ENCODE results near the gene FAM120B.

FAM120B gene

DNA sequence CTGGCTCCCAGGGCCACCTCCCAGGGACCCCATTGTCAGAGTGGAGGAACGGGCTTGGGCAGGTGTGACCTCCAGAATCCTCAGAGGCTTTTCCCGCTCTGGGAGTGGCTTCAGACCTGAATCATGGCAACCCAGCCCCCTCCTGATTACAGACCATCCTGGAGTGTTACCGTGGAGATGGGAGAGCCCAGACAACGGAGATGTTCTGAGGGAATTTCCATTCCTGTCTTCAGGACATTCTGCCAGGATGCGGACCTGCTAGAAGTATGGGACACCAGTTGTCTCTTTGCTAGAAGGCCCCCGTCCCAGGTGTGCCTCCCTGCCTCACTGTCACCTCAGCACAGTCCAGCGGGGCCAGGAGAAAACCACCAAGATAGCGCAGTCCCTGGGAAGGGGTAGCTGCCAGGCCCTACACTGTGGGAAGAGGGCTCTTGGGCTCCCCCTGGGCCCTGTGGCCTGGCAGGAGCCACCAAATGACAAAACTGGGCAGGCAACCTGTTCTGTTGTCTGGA lies 136.6 kb downstream of the FAM120B start:
- no peak for DNase-seq (ENCODE audit: low read depth in 3 of 3)

DNA sequence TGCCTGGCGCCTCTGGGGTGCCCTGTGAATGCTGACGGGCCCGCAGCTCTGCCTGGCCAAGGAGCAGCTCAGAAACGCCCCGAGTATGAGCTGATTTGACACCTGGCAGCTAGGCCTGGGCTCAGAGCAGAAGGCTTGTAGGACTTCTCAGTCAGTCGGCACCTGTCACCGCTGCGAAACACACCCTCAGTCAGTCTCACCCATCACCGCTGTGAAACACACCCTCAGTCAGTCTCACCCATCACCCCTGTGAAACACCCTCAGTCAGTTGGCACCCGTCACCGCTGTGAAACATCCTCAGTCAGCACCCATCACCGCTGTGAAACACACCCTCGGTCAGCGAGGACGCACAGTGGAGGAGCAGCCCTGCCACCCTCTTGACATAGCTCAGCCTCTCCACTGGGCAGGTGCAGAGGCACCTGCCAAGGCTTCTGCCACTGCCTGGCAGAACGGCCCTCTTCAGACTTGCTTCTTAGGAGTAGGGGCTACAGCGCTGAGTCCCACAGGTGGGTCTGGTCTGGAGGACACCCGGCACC lies 137.6 kb downstream of the FAM120B start:
- no peak for DNase-seq (ENCODE audit: low read depth in 3 of 3)

DNA sequence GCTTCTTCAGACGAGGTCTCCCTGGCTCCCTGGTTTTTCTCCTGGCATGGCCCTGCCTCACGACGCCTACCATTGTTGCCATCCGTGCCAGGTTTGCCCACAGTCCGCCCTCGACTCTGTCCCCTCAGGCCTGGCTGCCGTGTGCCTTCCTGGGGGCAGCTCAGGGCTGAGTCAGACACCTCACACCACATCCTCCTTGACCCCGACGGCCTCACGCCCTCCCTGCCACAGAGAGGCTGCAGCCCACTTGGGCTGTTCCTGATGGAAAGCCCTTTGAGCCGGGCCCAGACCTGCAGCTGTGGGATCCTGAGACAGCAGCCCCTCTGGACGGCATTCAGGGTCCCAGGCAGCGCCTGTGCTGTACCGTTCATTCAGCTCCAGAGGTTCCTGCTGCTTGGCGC lies 138.3 kb downstream of the FAM120B start:
- DNase-seq (ENCODE audit: low read depth in 3 of 3): no peak

DNA sequence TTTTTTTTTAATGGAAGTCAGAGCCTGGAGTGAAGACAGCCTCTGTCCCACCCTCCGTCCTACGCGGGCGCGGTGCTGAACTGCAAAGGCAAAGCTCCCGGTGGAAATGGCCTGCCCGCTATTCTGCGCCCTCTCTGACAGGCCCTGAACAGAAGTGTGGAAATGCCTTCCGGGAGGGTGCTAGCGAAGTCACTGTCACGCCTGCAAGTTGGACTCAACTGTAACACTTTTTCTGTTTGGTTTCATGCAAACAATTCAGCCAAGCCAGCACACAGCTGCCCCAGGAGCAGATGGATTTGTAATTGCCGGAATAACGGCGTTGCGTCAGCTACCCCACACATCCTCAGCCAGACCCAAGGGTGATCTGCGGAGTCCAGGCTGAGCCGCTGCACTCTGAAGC lies 138.9 kb downstream of the FAM120B start:
- no peak for DNase-seq (ENCODE audit: low read depth in 3 of 3)

DNA sequence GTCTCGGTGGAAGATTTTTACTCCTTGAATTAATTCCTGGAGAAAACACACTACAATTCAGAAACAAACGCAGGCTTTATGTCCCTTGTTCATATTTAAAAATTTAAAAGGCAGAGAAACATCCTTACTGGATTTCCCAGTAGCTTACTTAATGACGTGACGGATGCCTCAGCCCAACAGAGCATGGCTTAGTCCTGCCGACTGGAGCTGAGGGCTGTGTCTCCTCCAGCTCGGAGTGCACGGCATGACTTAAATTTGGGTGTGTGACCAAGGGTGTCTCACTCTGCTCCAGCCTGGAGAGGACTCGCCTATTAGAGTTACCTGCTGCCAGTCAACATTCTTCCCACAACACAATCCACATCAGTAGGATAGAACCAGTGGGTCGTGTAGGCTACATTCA lies 139.4 kb downstream of the FAM120B start:
- no peak for DNase-seq (ENCODE audit: low read depth in 3 of 3)

DNA sequence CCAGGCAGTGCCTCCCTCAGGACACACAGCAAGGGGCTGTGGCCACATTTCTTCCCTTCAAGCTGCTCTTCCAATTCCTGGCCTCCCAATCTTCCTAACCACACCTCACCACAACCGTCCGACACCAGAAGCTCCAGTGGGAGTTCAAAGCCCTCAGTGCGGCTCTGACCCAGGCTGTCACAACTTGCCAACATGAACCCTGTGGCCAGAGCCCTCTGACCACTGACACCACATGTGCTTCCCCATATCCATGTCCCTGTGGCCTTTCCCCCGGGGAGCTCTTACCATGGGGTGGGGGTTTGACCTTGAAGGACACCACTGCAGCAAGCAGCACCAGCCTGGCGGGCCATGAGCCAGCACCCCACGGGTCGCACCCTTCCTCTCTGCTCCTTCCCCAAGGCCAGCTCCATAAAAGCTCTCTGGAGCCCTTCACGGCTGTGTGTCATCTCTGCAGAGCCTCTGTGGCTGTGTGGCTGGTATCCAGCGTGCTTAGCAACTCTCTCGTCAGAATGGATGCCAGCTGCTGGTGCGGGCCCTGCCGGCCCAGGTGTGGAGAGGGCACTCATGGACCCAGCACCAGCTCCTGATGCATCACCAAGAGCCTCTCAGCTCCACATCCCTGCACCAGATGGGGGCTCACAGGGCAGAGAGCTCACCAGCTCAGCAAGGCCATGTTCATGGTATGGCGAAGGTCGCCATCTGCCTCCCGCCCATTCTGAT lies 140.4 kb downstream of the FAM120B start:
- DNase-seq (ENCODE audit: low read depth in 3 of 3): no peak

DNA sequence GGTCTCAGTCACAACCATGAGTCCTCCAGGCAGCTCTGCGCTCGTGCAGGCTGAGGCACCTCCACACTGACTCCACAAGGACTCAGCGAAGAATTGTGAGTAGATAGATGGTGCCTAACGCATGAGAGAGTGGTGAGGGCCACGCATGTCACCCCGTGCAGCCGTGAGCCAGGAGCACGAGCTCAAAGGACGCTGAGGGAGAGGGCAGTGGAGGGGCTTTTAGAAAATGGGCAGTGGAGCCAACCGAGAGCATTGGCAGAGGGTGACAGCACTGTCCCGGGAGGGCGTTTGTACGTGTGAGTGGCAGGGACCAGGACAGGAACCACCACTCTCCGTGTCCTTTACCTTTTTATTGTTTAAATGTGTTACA lies 141.0 kb downstream of the FAM120B start:
- DNase-seq (ENCODE audit: low read depth in 3 of 3): no peak

DNA sequence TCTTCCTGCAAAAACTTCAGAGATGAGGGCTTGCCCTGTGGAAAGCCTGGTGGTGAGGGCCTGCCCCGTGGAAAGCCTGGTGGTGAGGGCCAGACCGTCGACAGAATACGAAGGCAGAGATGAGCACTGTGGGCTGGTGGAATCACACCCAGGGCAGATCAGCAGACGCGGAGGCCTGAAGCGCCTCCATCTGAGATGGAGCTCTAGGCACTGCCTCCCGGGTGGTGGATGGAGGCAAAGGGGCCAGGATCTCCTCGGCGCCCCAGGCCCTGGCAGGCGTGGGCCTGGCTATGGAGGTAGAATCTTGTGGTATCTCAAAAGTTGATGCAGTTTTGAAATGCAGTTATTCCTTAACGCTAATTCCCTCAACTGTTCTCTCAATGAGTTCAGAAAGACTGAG lies 141.8 kb downstream of the FAM120B start:
- no peak for DNase-seq (ENCODE audit: low read depth in 3 of 3)

DNA sequence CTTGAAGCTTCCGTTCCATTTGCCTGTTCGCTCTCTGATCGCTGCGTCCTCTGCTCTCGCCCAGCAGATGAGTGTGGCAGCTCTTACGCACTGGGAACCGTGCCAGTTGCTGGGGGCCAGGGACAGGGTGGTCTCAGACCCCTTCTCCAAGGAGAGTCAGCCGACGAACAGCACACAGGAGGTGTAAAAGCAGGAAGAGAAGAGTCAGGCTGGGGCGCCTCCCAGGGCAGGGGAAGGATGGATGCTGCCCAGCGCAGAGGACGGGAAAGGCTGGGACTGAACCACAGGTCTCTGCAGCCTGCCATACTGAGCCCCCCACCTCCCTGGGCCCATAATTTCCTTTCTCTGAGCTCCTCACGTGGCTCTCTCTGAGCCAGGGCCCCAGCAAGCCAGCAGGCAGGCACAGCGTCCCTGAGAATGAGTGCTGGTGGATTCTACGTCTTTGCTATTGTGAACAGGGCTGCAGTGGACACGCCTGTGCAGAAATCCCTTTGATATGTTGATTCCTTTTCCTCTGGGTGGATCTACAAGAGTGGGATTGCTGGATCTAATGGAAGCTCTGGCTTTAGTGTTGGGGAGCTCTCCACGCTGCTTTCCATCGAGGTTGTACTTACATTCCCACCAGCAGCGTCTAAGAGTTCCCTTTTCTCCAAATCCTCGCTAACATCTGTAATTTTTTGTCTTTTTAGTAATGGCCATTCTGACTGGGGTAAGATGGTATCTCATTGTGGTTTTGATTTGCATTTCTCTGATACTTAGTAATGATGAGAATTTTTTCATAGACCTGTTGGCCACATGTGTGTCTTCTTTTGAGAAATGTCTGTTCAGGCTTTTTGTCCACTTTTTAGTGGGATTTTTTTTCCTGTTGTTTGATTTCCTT lies 142.4 kb downstream of the FAM120B start:
- no peak for DNase-seq (ENCODE audit: low read depth in 3 of 3)

DNA sequence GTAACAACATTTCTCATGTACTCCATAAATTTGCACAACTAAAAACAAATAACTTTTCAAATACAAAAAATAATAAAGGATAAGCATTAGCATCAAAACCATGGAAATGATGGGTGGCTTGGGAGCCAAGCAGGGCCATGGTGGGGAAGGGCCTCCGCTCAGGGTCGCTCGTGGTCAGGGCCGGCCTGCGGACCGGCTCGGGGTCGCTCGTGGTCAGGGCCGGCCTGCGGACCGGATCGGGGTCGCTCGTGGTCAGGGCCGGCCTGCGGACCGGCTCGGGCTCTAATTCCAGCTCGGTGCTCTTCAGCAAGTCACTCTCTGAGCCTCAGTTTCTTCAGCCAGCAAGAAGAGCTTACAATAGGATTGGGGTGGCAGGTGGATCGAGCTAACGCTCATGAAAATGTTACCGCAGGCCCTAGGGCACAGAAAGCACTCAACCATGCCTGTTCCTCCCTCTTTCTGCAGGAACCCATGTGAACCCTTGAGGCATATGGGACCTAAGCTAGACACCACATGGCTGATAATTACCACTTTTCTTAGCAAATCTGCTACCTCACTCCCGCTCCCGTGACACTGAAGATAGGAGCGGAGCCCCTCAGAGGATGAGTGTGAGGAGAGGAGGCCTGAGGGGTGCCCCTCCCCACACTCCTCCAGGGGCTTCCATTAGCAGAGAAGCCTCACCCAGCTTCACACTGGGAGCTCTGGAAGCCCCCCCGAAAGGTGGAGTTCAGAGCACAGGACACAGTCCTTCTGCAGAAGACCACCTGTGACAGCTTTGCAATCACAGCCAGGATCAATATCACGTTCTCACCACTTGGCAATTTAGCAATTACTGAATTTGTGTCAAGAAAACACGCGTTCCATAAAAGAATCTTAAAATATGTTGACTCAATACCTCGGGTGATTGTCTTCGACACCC lies 143.5 kb downstream of the FAM120B start:
- no peak for DNase-seq (ENCODE audit: low read depth in 3 of 3)

DNA sequence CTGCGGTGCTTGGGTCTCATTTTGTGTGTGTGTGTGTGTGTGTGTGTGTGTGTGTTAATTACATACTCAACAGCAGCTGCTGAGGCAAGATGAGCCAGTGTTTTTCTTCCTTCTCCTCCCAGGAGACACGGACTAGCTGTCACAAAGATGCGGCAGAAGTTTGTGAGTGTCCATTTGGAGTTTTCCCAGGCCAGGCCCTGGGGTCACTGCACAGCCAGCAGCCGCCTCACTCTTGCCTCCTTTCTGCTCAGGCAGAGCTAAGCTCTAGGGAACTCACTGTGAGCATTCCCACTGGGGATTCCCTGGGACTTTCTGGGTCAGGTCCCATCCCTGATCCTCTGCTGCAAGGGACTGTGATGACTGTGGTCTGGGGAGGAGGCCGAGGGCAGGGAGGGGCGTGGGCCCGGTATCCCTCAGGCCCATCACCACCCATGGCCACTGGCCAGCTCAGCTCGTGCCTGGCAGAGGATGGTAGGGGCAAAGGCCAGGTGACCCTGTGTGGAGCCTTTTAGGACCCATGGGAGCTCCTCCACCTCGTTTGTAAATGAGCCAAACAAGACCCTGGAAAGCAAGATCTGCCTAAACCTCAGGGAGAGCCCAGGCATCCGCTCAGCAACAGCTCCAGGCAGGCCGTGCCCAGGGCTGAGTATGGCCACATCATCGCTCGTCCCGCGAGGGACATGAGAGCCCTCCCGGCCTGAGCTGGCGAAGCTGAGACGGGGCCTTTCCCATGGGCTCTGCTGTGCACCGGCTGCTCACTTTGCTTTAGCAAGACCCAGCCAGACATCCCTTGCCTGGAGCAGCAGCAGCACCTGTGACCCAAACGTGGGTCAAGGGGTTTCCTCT lies 144.6 kb downstream of the FAM120B start:
- no peak for DNase-seq (ENCODE audit: low read depth in 3 of 3)

DNA sequence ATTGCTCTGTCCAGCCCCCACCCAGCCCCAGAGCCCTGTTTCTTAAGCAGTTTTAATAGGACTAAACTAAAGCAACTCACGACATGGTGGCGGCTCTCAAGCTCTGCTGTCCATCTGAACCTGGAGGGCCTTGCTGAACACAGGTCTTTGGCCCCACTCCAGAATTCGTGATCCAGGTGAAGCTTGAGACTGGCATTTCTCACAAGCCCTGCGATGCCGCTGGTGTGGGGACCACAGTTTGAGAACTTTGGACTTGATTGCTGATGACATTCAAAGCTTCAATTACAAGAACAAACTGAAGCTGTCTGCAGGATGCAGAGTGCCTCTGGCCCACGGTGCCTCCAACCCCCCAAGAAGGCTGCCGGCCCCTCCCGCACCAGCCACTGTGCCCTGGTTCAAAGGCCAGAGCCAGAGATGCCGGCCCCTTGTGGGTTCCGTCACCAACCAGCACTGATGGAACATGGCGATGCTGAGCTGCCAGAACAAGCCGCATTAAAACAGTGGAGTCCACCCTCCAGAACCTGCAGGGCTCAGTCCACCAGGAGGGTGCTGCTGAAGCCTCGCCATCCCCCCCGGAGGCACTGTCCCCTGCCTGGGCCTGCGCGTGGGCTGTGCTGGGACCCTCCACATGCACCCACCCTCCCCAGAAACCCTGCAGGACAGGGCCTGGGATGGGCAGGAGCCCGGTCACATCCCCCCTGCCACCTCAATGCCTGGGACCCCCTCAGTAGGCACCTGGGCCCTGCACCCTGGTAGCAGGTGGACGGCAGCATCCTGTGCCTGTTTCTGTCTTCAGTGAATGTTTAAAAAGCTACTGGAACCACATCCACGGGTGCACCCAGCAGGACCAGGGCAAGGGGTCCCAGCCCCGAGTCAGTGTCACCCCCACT lies 145.4 kb downstream of the FAM120B start:
- no peak for DNase-seq (ENCODE audit: low read depth in 3 of 3)

DNA sequence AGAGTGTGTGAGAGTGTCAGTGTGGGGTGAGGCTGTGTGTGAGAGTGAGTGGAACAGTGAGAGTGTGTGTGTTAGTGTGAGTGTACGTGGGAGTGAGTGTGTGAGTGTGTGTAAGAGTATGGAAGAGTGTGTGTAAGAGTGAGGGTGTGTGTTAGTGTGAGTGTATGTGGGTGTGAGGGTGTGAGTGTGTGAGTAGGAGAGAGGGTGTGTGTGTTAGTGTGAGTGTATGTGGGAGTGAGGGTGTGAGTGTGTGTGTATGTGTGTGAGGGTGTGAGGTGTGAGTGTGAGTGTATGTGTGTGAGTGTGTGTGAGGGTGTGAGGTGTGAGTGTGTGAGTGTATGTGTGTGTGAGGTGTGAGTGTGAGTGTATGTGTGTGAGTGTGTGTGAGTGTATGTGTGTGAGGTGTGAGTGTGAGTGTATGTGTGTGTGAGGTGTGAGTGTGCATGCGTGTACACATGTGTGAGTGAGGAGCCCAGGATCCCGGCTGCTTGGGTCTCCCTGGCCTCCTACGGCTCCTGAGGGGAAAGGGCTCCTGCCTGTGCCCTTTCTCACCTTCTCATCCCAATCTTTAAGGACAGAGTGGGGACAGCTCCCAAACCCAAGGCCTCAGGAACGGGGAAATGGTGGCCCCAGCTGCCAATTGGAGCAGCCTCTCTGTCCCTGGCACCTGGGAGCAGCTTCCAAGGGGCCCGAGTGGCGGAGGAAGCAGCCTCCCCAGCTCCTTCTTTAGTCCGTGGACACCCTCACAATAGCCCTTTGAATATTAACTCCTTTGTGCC lies 146.4 kb downstream of the FAM120B start:
- no peak for DNase-seq (ENCODE audit: low read depth in 3 of 3)

DNA sequence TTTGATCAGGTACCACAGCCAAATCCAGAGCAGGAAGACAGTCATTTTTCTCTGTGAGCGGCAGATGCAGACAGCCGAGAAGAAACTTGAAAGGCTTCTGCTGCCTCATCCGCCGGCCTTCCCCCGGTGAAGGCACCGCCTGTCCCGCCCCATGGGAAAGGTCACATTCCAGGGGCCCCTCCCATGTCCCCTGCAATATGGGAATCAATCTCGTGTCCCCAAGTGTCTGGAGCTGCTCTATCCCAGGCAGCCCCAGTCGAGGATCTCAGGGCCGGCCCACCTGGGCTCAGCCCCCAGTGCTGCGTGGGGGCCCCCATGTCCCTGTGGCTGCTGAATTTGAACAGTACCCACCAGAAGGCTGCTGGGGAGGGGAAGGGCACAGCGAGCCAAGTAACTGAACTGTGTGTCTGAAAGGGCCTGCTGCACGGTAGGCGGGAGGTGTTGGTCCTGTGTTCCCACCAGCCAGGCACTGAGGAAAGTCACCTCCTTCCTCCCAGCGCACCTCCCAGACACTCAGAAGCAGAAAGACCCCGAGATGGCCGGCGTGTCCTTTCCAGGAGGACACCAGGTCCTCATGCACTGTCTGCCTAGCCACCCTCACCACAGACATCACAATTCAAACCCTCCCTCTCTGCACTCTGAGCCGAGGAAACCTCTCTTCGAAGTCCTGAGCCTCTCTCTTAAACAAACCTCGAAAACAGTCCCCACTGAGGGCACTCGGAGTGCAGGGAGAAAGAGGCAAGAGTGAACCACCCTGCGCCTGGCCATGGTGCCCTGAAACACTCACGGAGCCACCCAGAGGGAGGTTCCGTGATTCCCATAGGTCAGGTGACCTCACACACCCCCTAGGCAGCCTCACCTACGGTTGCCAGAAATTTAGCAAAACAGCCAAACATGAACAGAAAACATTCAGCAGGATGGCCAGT lies 147.3 kb downstream of the FAM120B start:
- no peak for DNase-seq (ENCODE audit: low read depth in 3 of 3)

DNA sequence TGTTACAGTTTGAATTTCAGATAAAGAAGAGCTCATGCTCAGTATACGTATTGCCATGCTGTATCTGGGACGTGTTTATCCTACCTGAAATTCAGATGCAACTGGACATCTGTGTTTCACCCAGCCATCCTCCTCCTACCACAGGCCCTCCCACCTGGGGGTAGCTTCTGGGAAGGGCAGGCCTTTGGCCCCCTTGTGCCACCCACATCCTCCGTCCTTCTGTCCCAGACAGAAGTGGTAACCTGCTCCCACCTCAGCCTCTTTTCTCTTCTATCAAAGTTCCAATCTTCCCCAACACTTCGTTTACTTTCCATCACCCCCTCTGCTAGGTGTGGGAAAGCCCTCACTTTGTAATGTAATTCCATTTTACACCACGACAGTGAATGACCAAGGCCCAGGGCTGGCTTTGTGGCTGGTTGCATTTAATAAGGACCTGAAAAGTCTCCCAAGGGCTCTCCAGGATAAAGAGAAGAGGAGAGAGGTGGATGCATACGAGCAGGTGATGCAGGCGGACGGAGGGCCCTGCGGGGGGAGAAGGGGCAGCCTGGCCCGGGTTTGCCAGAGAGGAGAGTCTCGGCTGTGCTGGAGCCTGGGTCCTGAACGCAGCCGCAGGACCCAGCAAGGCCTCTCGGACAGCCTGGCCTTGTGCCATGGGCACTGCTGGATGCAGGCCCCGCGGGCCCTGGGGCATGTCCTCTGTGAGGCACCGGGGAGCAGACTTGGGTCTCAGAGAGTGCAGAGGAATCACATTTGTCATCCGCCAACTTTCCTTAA lies 148.1 kb downstream of the FAM120B start:
- DNase-seq (ENCODE audit: low read depth in 3 of 3): no peak

DNA sequence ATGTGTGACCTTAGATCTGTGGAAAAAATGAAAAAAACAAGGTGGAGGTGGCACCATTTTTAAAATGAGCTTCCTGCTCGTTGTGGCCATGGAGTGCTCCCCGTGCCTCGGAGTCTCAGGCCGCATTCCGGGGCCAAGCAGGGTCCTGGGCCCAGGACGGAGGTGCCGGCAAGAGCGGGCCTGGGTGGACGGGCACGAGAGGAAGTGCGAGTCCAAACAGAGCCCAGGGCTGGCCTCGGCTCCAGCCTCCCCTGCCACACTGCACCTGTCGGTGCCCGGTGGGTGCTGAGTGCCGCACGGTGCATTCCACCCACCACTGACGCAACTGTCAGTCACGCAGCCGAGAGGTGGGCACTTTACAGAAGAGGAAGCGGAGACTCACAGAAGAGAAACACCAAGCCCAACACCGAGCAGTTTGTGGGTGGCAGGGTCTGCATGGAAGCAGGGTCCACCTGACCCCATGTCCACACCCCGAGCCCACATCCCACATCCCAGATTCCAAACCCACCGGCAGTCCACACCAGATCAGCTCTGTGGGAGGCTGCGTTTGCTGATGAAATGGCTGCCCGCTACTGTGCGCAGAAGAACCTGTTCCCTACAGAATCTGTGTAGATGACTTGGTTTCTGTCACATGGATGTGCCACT lies 148.9 kb downstream of the FAM120B start:
- no peak for DNase-seq (ENCODE audit: low read depth in 3 of 3)

DNA sequence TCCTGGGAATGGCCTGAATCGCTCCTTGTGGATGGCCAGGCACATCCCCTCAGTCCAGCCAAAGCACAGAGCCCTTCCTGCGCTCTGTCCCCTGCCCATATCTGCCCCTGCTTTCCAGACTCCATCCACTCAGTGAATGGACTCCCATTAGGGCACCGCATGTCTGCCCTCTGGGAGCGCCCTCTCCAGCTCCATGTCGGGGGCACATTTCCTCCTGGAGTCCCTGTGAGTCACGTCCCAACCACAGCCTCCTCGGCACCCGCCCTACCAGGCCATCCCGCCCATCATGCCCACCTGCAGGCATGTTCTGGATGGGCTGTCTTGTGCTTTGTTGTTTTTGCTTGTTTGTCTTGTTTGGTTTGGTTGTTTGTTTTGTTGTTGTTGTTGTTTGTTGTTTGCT lies 149.8 kb downstream of the FAM120B start:
- no peak for DNase-seq (ENCODE audit: low read depth in 3 of 3)

Data from stimulated activated CD4-positive, alpha-beta T cell treated with anti-CD3 and anti-CD28 coated beads, TNF-alpha, amount 100 ng/mL, for 24 hours (primary cell).